MM.1S (cell line): Measurements from ENCODE around the gene AGK.

Experiments used
- EZH2 ChIP-seq: fragments of 300-600 bp; sonication (generic); optimal IDR thresholded peaks from 2 replicates; pipeline ENCODE3; 2017; ENCODE audit warnings: low read depth, mild to moderate bottlenecking, antibody characterized with exemption, low read length, mixed read lengths
- EZH2phosphoT487 ChIP-seq: fragments of 300-600 bp; sonication (generic); IDR thresholded peaks from 2 replicates; pipeline ENCODE4 v1.6.1; 2018; ENCODE audit warnings: antibody characterized with exemption, low read length
- TF ChIP-seq, protein P1 (sequence below): fragments of 300-600 bp; sonication (generic); IDR thresholded peaks from 2 replicates; pipeline ENCODE4 v1.5.1; 2016; ENCODE audit warnings: antibody characterized with exemption, low read length, mixed read lengths

GRCh38 chr7:141666071-141666470, 114.9 kb downstream of the AGK start:
- TF ChIP-seq EZH2 (no peak), EZH2phosphoT487 (no peak)
- TF ChIP-seq, protein P1, sequence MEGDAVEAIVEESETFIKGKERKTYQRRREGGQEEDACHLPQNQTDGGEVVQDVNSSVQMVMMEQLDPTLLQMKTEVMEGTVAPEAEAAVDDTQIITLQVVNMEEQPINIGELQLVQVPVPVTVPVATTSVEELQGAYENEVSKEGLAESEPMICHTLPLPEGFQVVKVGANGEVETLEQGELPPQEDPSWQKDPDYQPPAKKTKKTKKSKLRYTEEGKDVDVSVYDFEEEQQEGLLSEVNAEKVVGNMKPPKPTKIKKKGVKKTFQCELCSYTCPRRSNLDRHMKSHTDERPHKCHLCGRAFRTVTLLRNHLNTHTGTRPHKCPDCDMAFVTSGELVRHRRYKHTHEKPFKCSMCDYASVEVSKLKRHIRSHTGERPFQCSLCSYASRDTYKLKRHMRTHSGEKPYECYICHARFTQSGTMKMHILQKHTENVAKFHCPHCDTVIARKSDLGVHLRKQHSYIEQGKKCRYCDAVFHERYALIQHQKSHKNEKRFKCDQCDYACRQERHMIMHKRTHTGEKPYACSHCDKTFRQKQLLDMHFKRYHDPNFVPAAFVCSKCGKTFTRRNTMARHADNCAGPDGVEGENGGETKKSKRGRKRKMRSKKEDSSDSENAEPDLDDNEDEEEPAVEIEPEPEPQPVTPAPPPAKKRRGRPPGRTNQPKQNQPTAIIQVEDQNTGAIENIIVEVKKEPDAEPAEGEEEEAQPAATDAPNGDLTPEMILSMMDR: no peak
